ENCODE measurements around the gene ADRM1. TPM values are rescaled to one million over a fixed set of nuclear protein-coding genes. Genes with fewer than 3 reads are reported as not detected.

The ADRM1 gene
- total RNA-seq, 2 experiments from 2014 or later: 40.8 to 44.3 TPM

GRCh38 chr20:62287759-62288534 is 14.8 kb upstream of the ADRM1 start:
- TF ChIP-seq CTCF (IDR thresholded peaks at IDR 0.05): no peak
- no peaks in the 10 kb centered on the region for H3K9me3 Mint-ChIP-seq
- Histone ChIP-seq H3K4me1 (ENCODE audit: insufficient read depth, low read length) (peaks cover 10% of the 10 kb centered on the region), H3K4me3 (ENCODE audit: low read length) (no peak overlapping the region), H3K27ac (ENCODE audit: low read depth in 1 of 2, low read length in 2 of 2) (no peak overlapping the region), H3K27me3 (ENCODE audit: control insufficient read depth in 1 of 2, insufficient read depth in 2 of 2, low read length in 2 of 2) (no peaks in the 10 kb centered on the region), H3K9me3 (ENCODE audit: control insufficient read depth in 1 of 2, insufficient read depth in 1 of 2, low read length in 2 of 2) (no peaks in the 10 kb centered on the region), H3K36me3 (ENCODE audit: insufficient read depth, low read length) (peaks cover 49% of the 10 kb centered on the region)
- CTCF ChIA-PET: no interaction called here
- POLR2A ChIA-PET: no interaction called here
- no peak overlapping the region for H3K27ac Mint-ChIP-seq
- intact Hi-C loops (cut with DNase I, micrococcal nuclease): no loop called here
- H3K36me3 Mint-ChIP-seq (ENCODE audit: low read depth): peaks cover 61% of the 10 kb centered on the region
- no peaks in the 10 kb centered on the region for H3K4me1 Mint-ChIP-seq (ENCODE audit: low read depth)
- H3K27me3 Mint-ChIP-seq: no peaks in the 10 kb centered on the region
- DNase-seq (no peak), ATAC-seq (ENCODE audit: poor library complexity) (no peak)
- H3K4me3 Mint-ChIP-seq: no peak overlapping the region

- no peak overlapping the region for H3K27ac ChIP-seq (ENCODE audit: low read depth in 1 of 2, low read length in 2 of 2)
- ATAC-seq (ENCODE audit: poor library complexity): no peak
- DNase-seq: no peak
- Mint-ChIP-seq H3K4me3 (no peak overlapping the region), H3K4me1 (ENCODE audit: low read depth) (no peaks in the 10 kb centered on the region), H3K27me3 (no peaks in the 10 kb centered on the region), H3K27ac (no peak overlapping the region), H3K36me3 (ENCODE audit: low read depth) (peaks cover 61% of the 10 kb centered on the region), H3K9me3 (no peaks in the 10 kb centered on the region)
- no peak overlapping the region for H3K4me3 ChIP-seq (ENCODE audit: low read length)
- ChIA-PET CTCF (no interaction called here), POLR2A (no interaction called here)
- no peaks in the 10 kb centered on the region for H3K9me3 ChIP-seq (ENCODE audit: control insufficient read depth in 1 of 2, insufficient read depth in 1 of 2, low read length in 2 of 2)
- TF ChIP-seq CTCF (IDR thresholded peaks at IDR 0.05): no peak
- peaks cover 10% of the 10 kb centered on the region for H3K4me1 ChIP-seq (ENCODE audit: insufficient read depth, low read length)
- intact Hi-C loops (cut with DNase I, micrococcal nuclease): no loop called here
- H3K36me3 ChIP-seq (ENCODE audit: insufficient read depth, low read length): peaks cover 47% of the 10 kb centered on the region
- no peaks in the 10 kb centered on the region for H3K27me3 ChIP-seq (ENCODE audit: control insufficient read depth in 1 of 2, insufficient read depth in 2 of 2, low read length in 2 of 2)
Measured at GRCh38 chr20:62288535-62289105, 14.2 kb upstream of the ADRM1 start.

- DNase-seq: no peak
- Histone ChIP-seq H3K36me3 (ENCODE audit: insufficient read depth, low read length) (peaks cover 46% of the 10 kb centered on the region), H3K9me3 (ENCODE audit: control insufficient read depth in 1 of 2, insufficient read depth in 1 of 2, low read length in 2 of 2) (no peaks in the 10 kb centered on the region), H3K4me3 (ENCODE audit: low read length) (no peak overlapping the region), H3K27me3 (ENCODE audit: control insufficient read depth in 1 of 2, insufficient read depth in 2 of 2, low read length in 2 of 2) (no peaks in the 10 kb centered on the region), H3K4me1 (ENCODE audit: insufficient read depth, low read length) (peaks cover 10% of the 10 kb centered on the region), H3K27ac (ENCODE audit: low read depth in 1 of 2, low read length in 2 of 2) (no peak overlapping the region)
- no peak for ATAC-seq (ENCODE audit: poor library complexity)
- no peaks in the 10 kb centered on the region for H3K9me3 Mint-ChIP-seq
- TF ChIP-seq CTCF (IDR thresholded peaks at IDR 0.05): no peak
- ChIA-PET CTCF (no interaction called here), POLR2A (no interaction called here)
- no peaks in the 10 kb centered on the region for H3K4me1 Mint-ChIP-seq (ENCODE audit: low read depth)
- no peaks in the 10 kb centered on the region for H3K27me3 Mint-ChIP-seq
- H3K36me3 Mint-ChIP-seq (ENCODE audit: low read depth): peaks cover 61% of the 10 kb centered on the region
- intact Hi-C loops (cut with DNase I, micrococcal nuclease): no loop called here
- no peak overlapping the region for H3K27ac Mint-ChIP-seq
- H3K4me3 Mint-ChIP-seq: no peak overlapping the region
Measured at GRCh38 chr20:62289131-62289530, 13.7 kb upstream of the ADRM1 start.

Data from CD4-positive, alpha-beta T cell (primary cell).